CD4-positive, alpha-beta T cell treated with Interleukin-15 for 4 hours (primary cell): ENCODE measurements around the gene CTNNA3.

ENCODE experiments used
- DNase-seq: peaks from one replicate; pipeline ENCODE4 v3.0.0-alpha.2; 2020; ENCODE audit warnings: low spot score

Gene CTNNA3

GRCh38 chr10:66534866-66535265, 1161.1 kb downstream of the CTNNA3 start:
- no peak for DNase-seq

- DNase-seq: no peak
Observed at GRCh38 chr10:66521506-66521905, 1174.5 kb downstream of the CTNNA3 start.

- DNase-seq: no peak
Observed at GRCh38 chr10:66519616-66520015, 1176.4 kb downstream of the CTNNA3 start.

- DNase-seq: no peak
Observed at GRCh38 chr10:66514666-66515065, 1181.3 kb downstream of the CTNNA3 start.

GRCh38 chr10:66513504-66513903, 1182.5 kb downstream of the CTNNA3 start:
- no peak for DNase-seq

GRCh38 chr10:66505003-66505657, 1190.9 kb downstream of the CTNNA3 start:
- no peak for DNase-seq

- no peak for DNase-seq
Observed at GRCh38 chr10:66501356-66501755, 1194.6 kb downstream of the CTNNA3 start.

- DNase-seq: no peak
Observed at GRCh38 chr10:66483966-66484365, 1212.0 kb downstream of the CTNNA3 start.

GRCh38 chr10:66472156-66472555, 1223.8 kb downstream of the CTNNA3 start:
- no peak for DNase-seq

- no peak for DNase-seq
Observed at GRCh38 chr10:66467042-66467441, 1229.0 kb downstream of the CTNNA3 start.

- DNase-seq: no peak
Observed at GRCh38 chr10:66466622-66467021, 1229.4 kb downstream of the CTNNA3 start.

- no peak for DNase-seq
Observed at GRCh38 chr10:66463611-66464010, 1232.4 kb downstream of the CTNNA3 start.

GRCh38 chr10:66457629-66458028, 1238.4 kb downstream of the CTNNA3 start:
- DNase-seq: no peak

GRCh38 chr10:66455304-66455703, 1240.7 kb downstream of the CTNNA3 start:
- DNase-seq: no peak

GRCh38 chr10:66440568-66440967, 1255.4 kb downstream of the CTNNA3 start:
- no peak for DNase-seq

GRCh38 chr10:66414943-66415342, 1281.1 kb downstream of the CTNNA3 start:
- DNase-seq: no peak

GRCh38 chr10:66405566-66405965, 1290.4 kb downstream of the CTNNA3 start:
- no peak for DNase-seq

- no peak for DNase-seq
Observed at GRCh38 chr10:66398669-66399068, 1297.3 kb downstream of the CTNNA3 start.

GRCh38 chr10:66394342-66395063, 1301.5 kb downstream of the CTNNA3 start:
- no peak for DNase-seq

GRCh38 chr10:66390926-66391325, 1305.1 kb downstream of the CTNNA3 start:
- DNase-seq: no peak

GRCh38 chr10:66381045-66381444, 1315.0 kb downstream of the CTNNA3 start:
- DNase-seq: no peak

GRCh38 chr10:66378117-66378876, 1317.7 kb downstream of the CTNNA3 start:
- no peak for DNase-seq

- no peak for DNase-seq
Observed at GRCh38 chr10:66368146-66368545, 1327.8 kb downstream of the CTNNA3 start.
